Tibial nerve (tissue), 4 donors: ENCODE results near the gene ZMYND11. TPM values are rescaled to one million over a fixed set of nuclear protein-coding genes. Genes with fewer than 3 reads are reported as not detected.

ENCODE experiments used
- DNase-seq, 2 donors: peaks; one replicate each; pipeline ENCODE4 v3.0.0-alpha.2; 2019; ENCODE audit warnings: low spot score in 2 of 2
- H3K27ac ChIP-seq, 4 donors: fragments of 200-600 bp; sonication (generic) in 3 of 4; one replicate each; pipeline ENCODE4 v1.5.1; 2017 to 2019; ENCODE audit warnings: mild to moderate bottlenecking in 1 of 4
- H3K27me3 ChIP-seq, 2 donors: fragments of 200-600 bp; sonication (generic) in 1 of 2; one replicate each; pipeline versions ENCODE4 v1.5.1 to v1.6.0; 2017 to 2019
- H3K36me3 ChIP-seq, 3 donors: fragments of 200-600 bp; sonication (generic); one replicate each; pipeline ENCODE4 v1.5.1; 2018 to 2019
- H3K4me1 ChIP-seq, 4 donors: fragments of 200-600 bp; sonication (generic) in 3 of 4; one replicate each; pipeline ENCODE4 v1.5.1; 2017 to 2019
- H3K4me3 ChIP-seq, 4 donors: fragments of 200-600 bp; sonication (generic) in 3 of 4; one replicate each; pipeline ENCODE4 v1.5.1; 2017 to 2019; ENCODE audit warnings: mild to moderate bottlenecking in 1 of 4, moderate library complexity in 1 of 4
- H3K9me3 ChIP-seq, 4 donors: fragments of 200-600 bp; sonication (generic) in 3 of 4; one replicate each; pipeline ENCODE4 v1.5.1; 2017 to 2019
- EP300 ChIP-seq, 2 donors: sonication (generic); formaldehyde crosslinking; IDR thresholded peaks; one replicate each; pipeline ENCODE4 v1.6.1; 2017; ENCODE audit warnings: antibody characterized with exemption in 2 of 2, mild to moderate bottlenecking in 1 of 2
- POLR2A ChIP-seq, 2 donors: fragments of 450-650 bp; IDR thresholded peaks; one replicate each; pipeline ENCODE4 v1.6.1; 2017; ENCODE audit warnings: antibody characterized with exemption in 2 of 2, mild to moderate bottlenecking in 2 of 2, moderate library complexity in 2 of 2
- WGBS, 2 donors: methylation state at CpG; one replicate each; pipeline ENCODE4 v1.1.5; 2018; 5-methylcytosine and 5-hydroxymethylcytosine counted together
- total RNA-seq, 4 donors: library from RNA; depleted of rRNA; stranded (reverse); fragments of >200 nt; gene quantifications; one replicate each; pipeline ENCODE4 v1.1.0, GENCODE V29; 2016
- TF ChIP-seq, protein P1 (sequence below), 5 experiments: fragments of 200-600 bp in 3 of 5; fragments of 450-650 bp in 2 of 5; sonication (generic) in 3 of 5; IDR thresholded peaks; one replicate each; pipeline ENCODE4 v1.5.1; 2016 to 2019; ENCODE audit warnings: antibody characterized with exemption in 5 of 5, mild to moderate bottlenecking in 3 of 5, moderate library complexity in 2 of 5

The ZMYND11 gene
- total RNA-seq, 4 donors from 2014 or later = 66.3 to 80.2 (median 69.2) TPM

DNA sequence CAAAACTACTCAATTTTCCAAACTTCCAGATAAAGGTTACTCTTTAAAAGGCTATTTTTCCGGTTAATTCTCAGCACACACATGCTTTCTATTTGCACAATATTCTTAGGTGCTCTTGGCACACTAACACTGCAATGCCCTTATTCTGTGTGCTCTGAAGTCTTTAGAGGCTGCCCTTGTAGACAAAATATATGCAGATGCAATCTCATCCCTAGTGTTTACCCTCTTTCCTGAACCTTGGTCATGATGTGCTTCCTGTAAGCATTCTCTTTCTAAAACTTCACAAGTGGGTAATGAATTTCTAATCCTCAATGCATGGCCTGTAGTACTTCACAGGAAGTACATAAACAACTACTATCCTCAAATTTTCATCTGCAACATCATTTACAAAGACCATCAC is 45.1 kb upstream of the ZMYND11 start:
- H3K36me3 ChIP-seq = no peaks in the 10 kb centered on the region
- H3K27ac ChIP-seq = no peak overlapping the region
- no peaks in the 10 kb centered on the region for H3K27me3 ChIP-seq
- WGBS, 2 donors = 79 to 83% methylated on average over 1 of the region's 1 CpG
- TF ChIP-seq, protein P1, sequence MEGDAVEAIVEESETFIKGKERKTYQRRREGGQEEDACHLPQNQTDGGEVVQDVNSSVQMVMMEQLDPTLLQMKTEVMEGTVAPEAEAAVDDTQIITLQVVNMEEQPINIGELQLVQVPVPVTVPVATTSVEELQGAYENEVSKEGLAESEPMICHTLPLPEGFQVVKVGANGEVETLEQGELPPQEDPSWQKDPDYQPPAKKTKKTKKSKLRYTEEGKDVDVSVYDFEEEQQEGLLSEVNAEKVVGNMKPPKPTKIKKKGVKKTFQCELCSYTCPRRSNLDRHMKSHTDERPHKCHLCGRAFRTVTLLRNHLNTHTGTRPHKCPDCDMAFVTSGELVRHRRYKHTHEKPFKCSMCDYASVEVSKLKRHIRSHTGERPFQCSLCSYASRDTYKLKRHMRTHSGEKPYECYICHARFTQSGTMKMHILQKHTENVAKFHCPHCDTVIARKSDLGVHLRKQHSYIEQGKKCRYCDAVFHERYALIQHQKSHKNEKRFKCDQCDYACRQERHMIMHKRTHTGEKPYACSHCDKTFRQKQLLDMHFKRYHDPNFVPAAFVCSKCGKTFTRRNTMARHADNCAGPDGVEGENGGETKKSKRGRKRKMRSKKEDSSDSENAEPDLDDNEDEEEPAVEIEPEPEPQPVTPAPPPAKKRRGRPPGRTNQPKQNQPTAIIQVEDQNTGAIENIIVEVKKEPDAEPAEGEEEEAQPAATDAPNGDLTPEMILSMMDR (IDR thresholded peaks at IDR 0.05) = no peak
- TF ChIP-seq POLR2A (IDR thresholded peaks at IDR 0.05) = no peak
- TF ChIP-seq EP300 (IDR thresholded peaks at IDR 0.05) = no peak
- DNase-seq = no peak
- no peak overlapping the region for H3K4me3 ChIP-seq
- H3K4me1 ChIP-seq = no peaks in the 10 kb centered on the region
- peaks cover 0 to 10% (median 1%) of the 10 kb centered on the region in 4 donors for H3K9me3 ChIP-seq

DNA sequence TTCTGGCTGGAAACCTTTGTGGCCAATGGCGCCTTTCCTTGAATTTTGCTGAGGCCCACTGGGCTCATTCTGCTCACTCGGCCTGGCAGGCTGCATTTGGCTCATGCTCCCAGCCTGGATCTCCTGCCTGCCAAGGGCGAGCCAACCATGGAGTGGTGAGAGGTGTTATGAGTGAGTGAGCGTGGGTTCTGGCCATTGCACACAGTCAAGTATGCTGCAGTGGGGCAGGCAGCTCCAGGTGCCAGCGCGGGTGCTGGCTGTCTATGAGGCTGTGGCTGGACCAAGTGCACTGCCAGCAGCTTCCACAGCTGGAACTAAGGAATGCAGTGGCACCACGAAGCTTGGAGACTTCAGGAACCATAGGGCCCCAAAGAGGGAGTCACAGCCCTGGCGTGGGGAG is 43.9 kb upstream of the ZMYND11 start:
- Histone ChIP-seq H3K4me1 (no peaks in the 10 kb centered on the region), H3K27ac (no peak overlapping the region), H3K36me3 (no peaks in the 10 kb centered on the region), H3K9me3 (peaks cover 0 to 19% (median 7%) of the 10 kb centered on the region in 4 donors), H3K27me3 (no peaks in the 10 kb centered on the region), H3K4me3 (no peak overlapping the region)
- TF ChIP-seq, protein P1 (IDR thresholded peaks at IDR 0.05) = no peak
- TF ChIP-seq EP300 (IDR thresholded peaks at IDR 0.05) (no peak), POLR2A (IDR thresholded peaks at IDR 0.05) (no peak)
- no peak for DNase-seq
- WGBS, 2 donors = 87 to 95% methylated on average over 5 to 8 of the region's 8 CpGs

DNA sequence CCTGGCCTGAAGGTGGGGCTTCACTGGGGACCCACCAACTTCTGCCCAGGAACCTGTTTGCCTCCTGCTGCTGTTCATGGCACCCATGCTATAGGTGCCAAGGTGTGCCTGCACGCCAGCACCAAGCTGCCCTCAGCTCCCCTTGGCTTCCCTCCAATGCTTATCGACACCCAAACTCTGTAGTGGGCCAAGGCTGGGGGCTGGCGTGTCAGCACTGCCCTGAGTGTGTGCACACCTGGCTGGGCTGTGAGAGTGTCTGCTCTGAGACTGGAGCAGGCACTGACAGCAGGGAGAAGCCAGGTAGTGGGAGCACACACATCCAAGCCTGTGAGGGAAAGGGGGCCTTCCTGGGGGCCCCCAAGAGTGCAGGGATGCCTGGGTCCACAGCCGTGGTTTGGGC is 43.1 kb upstream of the ZMYND11 start:
- TF ChIP-seq EP300 (IDR thresholded peaks at IDR 0.05) (no peak), POLR2A (IDR thresholded peaks at IDR 0.05) (no peak)
- TF ChIP-seq, protein P1 (IDR thresholded peaks at IDR 0.05) = no peak
- DNase-seq = no peak
- Histone ChIP-seq H3K4me1 (no peaks in the 10 kb centered on the region), H3K27ac (no peak overlapping the region), H3K27me3 (no peaks in the 10 kb centered on the region), H3K36me3 (no peaks in the 10 kb centered on the region), H3K4me3 (no peak overlapping the region), H3K9me3 (peaks cover 0 to 27% (median 12%) of the 10 kb centered on the region in 4 donors)
- WGBS, 2 donors = 66 to 78% methylated on average over 3 to 4 of the region's 4 CpGs

DNA sequence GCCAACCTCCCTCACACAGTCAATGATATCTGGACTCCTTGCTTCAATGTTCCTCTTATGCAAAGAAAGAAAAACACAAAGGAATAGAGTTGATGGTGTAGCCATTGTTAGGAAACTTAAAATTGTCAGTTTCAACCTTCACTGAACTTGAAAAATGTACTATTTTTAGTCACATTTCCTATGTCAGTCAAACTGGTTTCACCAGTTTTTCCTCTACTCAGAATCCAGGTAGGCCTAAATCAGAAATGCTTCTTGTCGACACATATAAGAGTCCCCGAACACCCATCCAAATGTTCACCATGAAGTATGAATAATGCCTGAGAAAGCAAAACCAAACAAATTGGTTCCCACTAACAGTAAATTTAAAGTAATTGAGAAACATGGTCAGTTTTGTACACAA is 42.4 kb upstream of the ZMYND11 start:
- TF ChIP-seq, protein P1 (IDR thresholded peaks at IDR 0.05) = no peak
- TF ChIP-seq EP300 (IDR thresholded peaks at IDR 0.05) = no peak
- no peak for TF ChIP-seq POLR2A (IDR thresholded peaks at IDR 0.05)
- no peaks in the 10 kb centered on the region for H3K4me1 ChIP-seq
- no peak for DNase-seq
- H3K9me3 ChIP-seq = peaks cover 0 to 29% (median 12%) of the 10 kb centered on the region in 4 donors
- no peak overlapping the region for H3K27ac ChIP-seq
- H3K36me3 ChIP-seq = no peaks in the 10 kb centered on the region
- H3K4me3 ChIP-seq = no peak overlapping the region
- 88 to 96% methylated on average over 2 of the region's 2 CpGs for WGBS, 2 donors
- H3K27me3 ChIP-seq = no peaks in the 10 kb centered on the region

DNA sequence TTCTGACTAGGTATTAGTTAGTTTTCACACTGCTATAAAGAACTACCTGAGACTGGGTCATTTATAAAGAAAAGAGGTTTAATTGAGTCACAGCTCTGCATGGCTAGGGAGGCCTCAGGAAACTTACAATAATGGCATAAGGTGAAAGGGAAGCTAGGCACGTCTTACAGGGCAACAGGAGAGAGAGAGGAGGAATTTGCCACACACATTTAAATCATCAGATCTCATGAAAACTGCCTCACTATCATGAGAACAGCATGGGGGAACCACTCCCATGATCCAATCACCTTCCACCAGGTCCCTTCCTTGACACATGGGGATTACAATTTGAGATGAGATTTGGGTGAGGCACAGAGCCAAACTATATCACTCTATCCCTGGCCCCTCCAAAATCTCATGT is 40.6 kb upstream of the ZMYND11 start:
- WGBS, 2 donors = 32 to 42% methylated on average over 1 of the region's 1 CpG
- TF ChIP-seq, protein P1 (IDR thresholded peaks at IDR 0.05) = no peak
- TF ChIP-seq POLR2A (IDR thresholded peaks at IDR 0.05) (no peak), EP300 (IDR thresholded peaks at IDR 0.05) (no peak)
- peaks cover 0 to 29% (median 12%) of the 10 kb centered on the region in 4 donors for H3K9me3 ChIP-seq

More for the DNA sequence above, 40.6 kb upstream of the ZMYND11 start:
- Histone ChIP-seq H3K4me3 (no peak overlapping the region), H3K36me3 (no peaks in the 10 kb centered on the region), H3K4me1 (no peaks in the 10 kb centered on the region), H3K27ac (no peak overlapping the region), H3K27me3 (no peaks in the 10 kb centered on the region)
- DNase-seq = no peak
